Erythroblast (primary cell): ENCODE data around the gene RALB.

Experiments
- GATA1 ChIP-seq: IDR thresholded peaks from 2 replicates; pipeline ENCODE4 v1.6.1; 2011; ENCODE audit warnings: low read depth, mild to moderate bottlenecking, control low read depth, low read length, moderate library complexity
- POLR2A ChIP-seq: IDR thresholded peaks from 2 replicates; pipeline ENCODE4 v1.6.1; 2011; ENCODE audit warnings: mild to moderate bottlenecking, low read length

DNA sequence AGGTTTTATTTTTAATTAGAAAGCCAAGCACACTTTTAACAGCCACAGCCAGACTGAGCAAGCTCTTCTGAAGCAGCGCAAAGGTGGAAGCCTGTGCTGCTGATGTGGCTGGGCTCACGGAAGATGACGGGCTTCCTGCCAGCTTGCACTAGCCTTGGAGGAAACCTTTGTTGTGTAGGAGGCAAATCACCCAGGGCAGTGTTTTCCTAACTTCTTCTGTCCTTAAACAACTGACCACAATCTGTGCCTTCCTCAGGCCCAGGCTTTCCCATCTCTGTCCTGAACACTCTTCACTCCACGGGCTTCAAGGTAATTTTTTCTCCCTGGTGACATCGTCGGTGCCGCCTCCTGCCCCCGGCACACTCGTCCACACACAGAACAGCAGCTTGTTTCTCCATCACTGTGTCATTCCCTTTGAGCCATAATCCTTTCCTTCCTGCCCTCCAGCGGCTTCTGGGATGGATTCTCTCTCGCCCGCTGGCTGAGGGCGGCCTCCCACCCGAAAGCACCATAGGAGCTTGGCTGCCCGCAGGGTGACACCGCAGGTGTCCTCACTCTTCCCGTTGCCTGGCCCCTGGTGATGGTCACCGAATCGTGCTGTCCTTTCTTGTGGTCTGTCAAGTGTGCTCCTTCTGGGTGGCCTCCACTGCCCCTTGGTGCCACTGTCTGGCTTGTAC lies 62.2 kb downstream of the RALB start:
- TF ChIP-seq POLR2A: no peak
- no peak for TF ChIP-seq GATA1
